NOMO-1 (cell line): Measurements from ENCODE around the gene USP13.
"Not testable (repeated sequence)": the region's sequence is repeated elsewhere in the genome, so short reads cannot be mapped to it uniquely, and the experiment has no call there.

Experiments
- DNase-seq, 2 experiments: peaks; one replicate each; lab custom pipeline; 2025; ENCODE audit not compliant: unreplicated experiment in 2 of 2; lab: John Stamatoyannopoulos, UW

Gene USP13

GRCh38 chr3:179655236-179655635 is 2.4 kb downstream of the USP13 start:
- no peak for DNase-seq

GRCh38 chr3:179658606-179659005 is 5.8 kb downstream of the USP13 start:
- DNase-seq: no peak

- no peak for DNase-seq
Measured at GRCh38 chr3:179660872-179661271, 8.0 kb downstream of the USP13 start.

- no peak for DNase-seq
Measured at GRCh38 chr3:179661777-179662176, 8.9 kb downstream of the USP13 start.

- DNase-seq: no peak
Measured at GRCh38 chr3:179663093-179663492, 10.3 kb downstream of the USP13 start.

- DNase-seq: no peak
Measured at GRCh38 chr3:179666030-179666429, 13.2 kb downstream of the USP13 start.

- DNase-seq: no peak
Measured at GRCh38 chr3:179666436-179667035, 13.7 kb downstream of the USP13 start.

- DNase-seq: no peak
Measured at GRCh38 chr3:179668429-179668828, 15.6 kb downstream of the USP13 start.

GRCh38 chr3:179670311-179670710 is 17.5 kb downstream of the USP13 start:
- no peak for DNase-seq

GRCh38 chr3:179671309-179671708 is 18.5 kb downstream of the USP13 start:
- DNase-seq: no peak

- no peak for DNase-seq
Measured at GRCh38 chr3:179671747-179672242, 19.0 kb downstream of the USP13 start.

GRCh38 chr3:179672918-179673317 is 20.1 kb downstream of the USP13 start:
- DNase-seq: no peak

GRCh38 chr3:179673523-179673922 is 20.7 kb downstream of the USP13 start:
- no peak for DNase-seq

- no peak for DNase-seq
Measured at GRCh38 chr3:179676081-179676480, 23.2 kb downstream of the USP13 start.

GRCh38 chr3:179677884-179678283 is 25.0 kb downstream of the USP13 start:
- no peak for DNase-seq

- no peak for DNase-seq
Measured at GRCh38 chr3:179681492-179682263, 28.8 kb downstream of the USP13 start.

GRCh38 chr3:179682426-179683080 is 29.7 kb downstream of the USP13 start:
- DNase-seq: no peak

- not testable (repeated sequence) for DNase-seq
Measured at GRCh38 chr3:179683286-179683685, 30.4 kb downstream of the USP13 start.

- no peak for DNase-seq
Measured at GRCh38 chr3:179687967-179688535, 35.2 kb downstream of the USP13 start.

- DNase-seq: no peak
Measured at GRCh38 chr3:179688850-179689249, 36.0 kb downstream of the USP13 start.

GRCh38 chr3:179694731-179695130 is 41.9 kb downstream of the USP13 start:
- DNase-seq: no peak
